HEK293 (cell line): ENCODE measurements around the gene TEPSIN.

ENCODE experiments used
- GLIS2 ChIP-seq: fragments of 450-650 bp; formaldehyde crosslinking; IDR thresholded peaks from 2 replicates; pipeline ENCODE4 v1.5.1; 2016; ENCODE audit warnings: missing biosample characterization, missing genetic modification characterization
- IKZF3 ChIP-seq: fragments of 450-650 bp; IDR thresholded peaks from 2 replicates; pipeline ENCODE4 v1.5.0; 2018; ENCODE audit warnings: missing biosample characterization, mild to moderate bottlenecking, missing genetic modification characterization, moderate library complexity
- KLF1 ChIP-seq: fragments of 450-650 bp; formaldehyde crosslinking; IDR thresholded peaks from 2 replicates; pipeline ENCODE4 v1.5.1; 2016; ENCODE audit warnings: missing biosample characterization, missing genetic modification characterization
- KLF17 ChIP-seq: fragments of 450-650 bp; formaldehyde crosslinking; IDR thresholded peaks from 2 replicates; pipeline ENCODE4 v1.5.1; 2016; ENCODE audit warnings: missing biosample characterization, missing genetic modification characterization
- OSR2 ChIP-seq: fragments of 450-650 bp; formaldehyde crosslinking; IDR thresholded peaks from 2 replicates; pipeline ENCODE4 v1.5.1; 2016; ENCODE audit warnings: missing biosample characterization, missing genetic modification characterization
- SALL2 ChIP-seq: fragments of 450-650 bp; formaldehyde crosslinking; IDR thresholded peaks from 2 replicates; pipeline ENCODE4 v1.5.0; 2017; ENCODE audit warnings: missing biosample characterization, mild to moderate bottlenecking, missing genetic modification characterization, borderline replicate concordance
- SCRT2 ChIP-seq: fragments of 450-650 bp; formaldehyde crosslinking; IDR thresholded peaks from 2 replicates; pipeline ENCODE4 v1.5.1; 2016; ENCODE audit warnings: missing biosample characterization, missing genetic modification characterization
- SP3 ChIP-seq: fragments of 450-650 bp; formaldehyde crosslinking; IDR thresholded peaks from 2 replicates; pipeline ENCODE4 v1.5.1; 2016; ENCODE audit warnings: missing biosample characterization, missing genetic modification characterization
- TCF7L2 ChIP-seq: IDR thresholded peaks from 2 replicates; pipeline ENCODE4 v1.6.1; 2011; ENCODE audit warnings: low read depth, mild to moderate bottlenecking, inconsistent platforms, low read length, moderate library complexity, borderline replicate concordance
- WT1 ChIP-seq: fragments of 450-650 bp; formaldehyde crosslinking; IDR thresholded peaks from 2 replicates; pipeline ENCODE4 v1.5.1; 2016; ENCODE audit warnings: missing biosample characterization, missing genetic modification characterization
- YY1 ChIP-seq: fragments of 450-650 bp; formaldehyde crosslinking; IDR thresholded peaks from 2 replicates; pipeline ENCODE4 v1.5.1; 2018; ENCODE audit warnings: missing biosample characterization, missing genetic modification characterization
- ZBTB21 ChIP-seq: fragments of 450-650 bp; formaldehyde crosslinking; IDR thresholded peaks from 2 replicates; pipeline ENCODE4 v1.5.1; 2017; ENCODE audit warnings: missing biosample characterization, missing genetic modification characterization
- ZBTB26 ChIP-seq: fragments of 450-650 bp; formaldehyde crosslinking; optimal IDR thresholded peaks from 2 replicates; pipeline ENCODE3; 2016; ENCODE audit warnings: missing biosample characterization, mild to moderate bottlenecking, missing genetic modification characterization
- ZFP37 ChIP-seq: fragments of 450-650 bp; formaldehyde crosslinking; IDR thresholded peaks from 2 replicates; pipeline ENCODE4 v1.5.1; 2016; ENCODE audit warnings: missing biosample characterization, missing genetic modification characterization
- ZNF175 ChIP-seq: fragments of 450-650 bp; formaldehyde crosslinking; IDR thresholded peaks from 2 replicates; pipeline ENCODE4 v1.5.1; 2016; ENCODE audit warnings: missing biosample characterization, missing genetic modification characterization
- ZNF19 ChIP-seq: fragments of 450-650 bp; formaldehyde crosslinking; IDR thresholded peaks from 2 replicates; pipeline ENCODE4; 2016; ENCODE audit warnings: missing biosample characterization, missing genetic modification characterization, low read depth
- ZNF221 ChIP-seq: fragments of 450-650 bp; formaldehyde crosslinking; IDR thresholded peaks from 2 replicates; pipeline ENCODE4 v1.5.1; 2017; ENCODE audit warnings: missing biosample characterization, missing genetic modification characterization, borderline replicate concordance
- ZNF248 ChIP-seq: fragments of 450-650 bp; formaldehyde crosslinking; IDR thresholded peaks from 2 replicates; pipeline ENCODE4 v1.5.1; 2017; ENCODE audit warnings: missing biosample characterization, missing genetic modification characterization
- ZNF274 ChIP-seq, 2 experiments: fragments of 200-500 bp in 1 of 2; fragments of 450-650 bp in 1 of 2; sonication (Bioruptor generic) in 1 of 2; formaldehyde crosslinking in 1 of 2; IDR thresholded peaks; 2 replicates each; pipeline versions ENCODE4 v1.5.1 to v1.6.1; 2014 to 2016; ENCODE audit warnings: borderline replicate concordance in 1 of 2, inconsistent platforms in 1 of 2, low read length in 1 of 2, missing biosample characterization in 1 of 2, missing genetic modification characterization in 1 of 2
- ZNF335 ChIP-seq: fragments of 450-650 bp; formaldehyde crosslinking; conservative IDR thresholded peaks from 2 replicates; pipeline ENCODE4 v1.5.1; 2016; ENCODE audit warnings: missing biosample characterization, missing genetic modification characterization
- ZNF350 ChIP-seq: fragments of 450-650 bp; formaldehyde crosslinking; IDR thresholded peaks from 2 replicates; pipeline ENCODE4 v1.5.0; 2017; ENCODE audit warnings: missing biosample characterization, mild to moderate bottlenecking, missing genetic modification characterization
- ZNF391 ChIP-seq: fragments of 450-650 bp; formaldehyde crosslinking; IDR thresholded peaks from 2 replicates; pipeline ENCODE4 v1.5.1; 2016; ENCODE audit warnings: low read depth, missing biosample characterization, missing genetic modification characterization, borderline replicate concordance
- ZNF433 ChIP-seq: fragments of 450-650 bp; formaldehyde crosslinking; IDR thresholded peaks from 2 replicates; pipeline ENCODE4 v1.5.1; 2016; ENCODE audit warnings: missing biosample characterization, missing genetic modification characterization, low read depth
- ZNF473 ChIP-seq: fragments of 450-650 bp; formaldehyde crosslinking; IDR thresholded peaks from 2 replicates; pipeline ENCODE4 v1.5.1; 2017; ENCODE audit warnings: missing biosample characterization, missing genetic modification characterization
- ZNF48 ChIP-seq: fragments of 450-650 bp; formaldehyde crosslinking; IDR thresholded peaks from 2 replicates; pipeline ENCODE4 v1.5.1; 2016; ENCODE audit warnings: missing biosample characterization, missing genetic modification characterization
- ZNF501 ChIP-seq: fragments of 450-650 bp; formaldehyde crosslinking; IDR thresholded peaks from 2 replicates; pipeline ENCODE4 v1.5.1; 2016; ENCODE audit warnings: missing biosample characterization, missing genetic modification characterization
- ZNF510 ChIP-seq: fragments of 450-650 bp; formaldehyde crosslinking; IDR thresholded peaks from 2 replicates; pipeline ENCODE4 v1.5.1; 2018; ENCODE audit warnings: mild to moderate bottlenecking, missing genetic modification characterization, missing biosample characterization; ENCODE audit not compliant: insufficient replicate concordance
- ZNF658 ChIP-seq: fragments of 450-650 bp; formaldehyde crosslinking; IDR thresholded peaks from 2 replicates; pipeline ENCODE4; 2016; ENCODE audit warnings: missing biosample characterization, missing genetic modification characterization
- ZNF701 ChIP-seq: fragments of 450-650 bp; formaldehyde crosslinking; IDR thresholded peaks from 2 replicates; pipeline ENCODE4 v1.5.1; 2016; ENCODE audit warnings: missing biosample characterization, missing genetic modification characterization
- ZNF768 ChIP-seq: fragments of 450-650 bp; formaldehyde crosslinking; IDR thresholded peaks from 2 replicates; pipeline ENCODE4 v1.5.1; 2018; ENCODE audit warnings: missing biosample characterization, mild to moderate bottlenecking, missing genetic modification characterization
- ZNF777 ChIP-seq: fragments of 450-650 bp; formaldehyde crosslinking; IDR thresholded peaks from 2 replicates; pipeline ENCODE4 v1.5.1; 2017; ENCODE audit warnings: missing biosample characterization, missing genetic modification characterization, borderline replicate concordance
- ZSCAN30 ChIP-seq: fragments of 450-650 bp; IDR thresholded peaks from 2 replicates; pipeline ENCODE4 v1.5.1; 2018; ENCODE audit warnings: missing biosample characterization, mild to moderate bottlenecking, missing genetic modification characterization, moderate library complexity
- ZXDB ChIP-seq: fragments of 450-650 bp; formaldehyde crosslinking; IDR thresholded peaks from 2 replicates; pipeline ENCODE4 v1.5.1; 2016; ENCODE audit warnings: missing biosample characterization, missing genetic modification characterization
- TF ChIP-seq, protein P1 (sequence below): fragments of 450-650 bp; formaldehyde crosslinking; IDR thresholded peaks from 2 replicates; pipeline ENCODE4 v1.5.1; 2016; ENCODE audit warnings: missing biosample characterization, missing genetic modification characterization
- TF ChIP-seq, protein P2 (sequence below): fragments of 450-650 bp; formaldehyde crosslinking; IDR thresholded peaks from 2 replicates; pipeline ENCODE4 v1.5.1; 2017; ENCODE audit warnings: missing biosample characterization, missing genetic modification characterization

The TEPSIN gene

GRCh38 chr17:81253358-81254131, 14.7 kb upstream of the TEPSIN start (continued):
- TF ChIP-seq ZFP37 (tag by site-specific recombination) = no peak
- no peak for TF ChIP-seq TCF7L2
- no peak for TF ChIP-seq ZNF350 (tag by site-specific recombination)
- TF ChIP-seq ZNF48 (tag by site-specific recombination) = no peak
- TF ChIP-seq YY1 (tag by site-specific recombination) = peak; percentile 61; the same call in 1 of the 2 replicates
- no peak for TF ChIP-seq GLIS2
- no peak; the same call in 1 of the 2 replicates for TF ChIP-seq ZBTB21 (tag by site-specific recombination)
- TF ChIP-seq ZNF274 (IDR thresholded peaks at IDR 0.05; ENCODE audit: low read length) = no peak
- TF ChIP-seq ZNF274 (tag by site-specific recombination; IDR thresholded peaks at IDR 0.05; ENCODE audit: borderline replicate concordance) = peak; percentile 79
- TF ChIP-seq, protein P1, sequence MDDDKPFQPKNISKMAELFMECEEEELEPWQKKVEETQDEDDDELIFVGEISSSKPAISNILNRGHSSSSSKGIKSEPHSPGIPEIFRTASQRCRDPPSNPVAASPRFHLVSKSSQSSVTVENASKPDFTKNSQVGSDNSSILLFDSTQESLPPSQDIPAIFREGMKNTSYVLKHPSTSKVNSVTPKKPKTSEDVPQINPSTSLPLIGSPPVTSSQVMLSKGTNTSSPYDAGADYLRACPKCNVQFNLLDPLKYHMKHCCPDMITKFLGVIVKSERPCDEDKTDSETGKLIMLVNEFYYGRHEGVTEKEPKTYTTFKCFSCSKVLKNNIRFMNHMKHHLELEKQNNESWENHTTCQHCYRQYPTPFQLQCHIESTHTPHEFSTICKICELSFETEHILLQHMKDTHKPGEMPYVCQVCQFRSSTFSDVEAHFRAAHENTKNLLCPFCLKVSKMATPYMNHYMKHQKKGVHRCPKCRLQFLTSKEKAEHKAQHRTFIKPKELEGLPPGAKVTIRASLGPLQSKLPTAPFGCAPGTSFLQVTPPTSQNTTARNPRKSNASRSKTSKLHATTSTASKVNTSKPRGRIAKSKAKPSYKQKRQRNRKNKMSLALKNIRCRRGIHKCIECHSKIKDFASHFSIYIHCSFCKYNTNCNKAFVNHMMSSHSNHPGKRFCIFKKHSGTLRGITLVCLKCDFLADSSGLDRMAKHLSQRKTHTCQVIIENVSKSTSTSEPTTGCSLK = no peak; the same call in none of the 2 replicates
- no peak for TF ChIP-seq ZNF221
- 0 out of 2 replicates have a peak, but pooled peaks have one; percentile 16 for TF ChIP-seq SCRT2
- TF ChIP-seq KLF17 (tag by site-specific recombination) = peak; percentile 90
- no peak for TF ChIP-seq ZNF473
- TF ChIP-seq ZNF701 (tag by site-specific recombination) = no peak
- TF ChIP-seq ZNF391 (tag by site-specific recombination) = peak; percentile 95
- TF ChIP-seq ZNF248 (tag by site-specific recombination) = no peak; the same call in 1 of the 2 replicates
- no peak for TF ChIP-seq ZNF768 (tag by site-specific recombination)
- TF ChIP-seq KLF1 (tag by site-specific recombination) = peak; percentile 36; the same call in 1 of the 2 replicates
- no peak for TF ChIP-seq ZNF19 (tag by site-specific recombination)
- TF ChIP-seq ZNF433 (tag by site-specific recombination) = no peak
- TF ChIP-seq SALL2 (tag by site-specific recombination) = no peak
- TF ChIP-seq ZNF501 (tag by site-specific recombination) = no peak
- TF ChIP-seq ZSCAN30 (tag by site-specific recombination) = no peak
- TF ChIP-seq ZNF777 (tag by site-specific recombination) = no peak; the same call in 1 of the 2 replicates
- no peak for TF ChIP-seq IKZF3 (tag by site-specific recombination)
- TF ChIP-seq ZXDB (tag by site-specific recombination) = no peak
- TF ChIP-seq WT1 = 0 out of 2 replicates have a peak, but pooled peaks have one; percentile 48
- TF ChIP-seq ZBTB26 (tag by site-specific recombination) = peak; percentile 44
- TF ChIP-seq ZNF175 (tag by site-specific recombination) = peak; percentile 66; the same call in 1 of the 2 replicates
- 0 out of 2 replicates have a peak, but pooled peaks have one; percentile 64 for TF ChIP-seq ZNF658 (tag by site-specific recombination)
- TF ChIP-seq SP3 (tag by site-specific recombination) = no peak
- TF ChIP-seq, protein P2, sequence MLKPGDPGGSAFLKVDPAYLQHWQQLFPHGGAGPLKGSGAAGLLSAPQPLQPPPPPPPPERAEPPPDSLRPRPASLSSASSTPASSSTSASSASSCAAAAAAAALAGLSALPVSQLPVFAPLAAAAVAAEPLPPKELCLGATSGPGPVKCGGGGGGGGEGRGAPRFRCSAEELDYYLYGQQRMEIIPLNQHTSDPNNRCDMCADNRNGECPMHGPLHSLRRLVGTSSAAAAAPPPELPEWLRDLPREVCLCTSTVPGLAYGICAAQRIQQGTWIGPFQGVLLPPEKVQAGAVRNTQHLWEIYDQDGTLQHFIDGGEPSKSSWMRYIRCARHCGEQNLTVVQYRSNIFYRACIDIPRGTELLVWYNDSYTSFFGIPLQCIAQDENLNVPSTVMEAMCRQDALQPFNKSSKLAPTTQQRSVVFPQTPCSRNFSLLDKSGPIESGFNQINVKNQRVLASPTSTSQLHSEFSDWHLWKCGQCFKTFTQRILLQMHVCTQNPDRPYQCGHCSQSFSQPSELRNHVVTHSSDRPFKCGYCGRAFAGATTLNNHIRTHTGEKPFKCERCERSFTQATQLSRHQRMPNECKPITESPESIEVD (tag by site-specific recombination) = no peak
- TF ChIP-seq ZNF335 (tag by site-specific recombination) = 0 out of 2 replicates have a peak, but pooled peaks have one; percentile 30
- TF ChIP-seq OSR2 (tag by site-specific recombination) = no peak
- no peak for TF ChIP-seq ZNF510 (tag by site-specific recombination)
